WTC11 (cell line): ENCODE measurements around the gene TFEB. TPM values are rescaled to one million over a fixed set of nuclear protein-coding genes. Genes with fewer than 3 reads are reported as not detected.
A peak's percentile ranks its signal among the peaks of the same experiment; 100 is the strongest.

Source experiments
- ETV6 ChIP-seq: sonication (generic); formaldehyde crosslinking; IDR thresholded peaks from 2 replicates; pipeline ENCODE4 v1.8.1; 2022; ENCODE audit warnings: mild to moderate bottlenecking, missing genetic modification reagents
- FOXK1 ChIP-seq: sonication (generic); formaldehyde crosslinking; IDR thresholded peaks from 2 replicates; pipeline ENCODE4 v1.8.0; 2022; ENCODE audit warnings: mild to moderate bottlenecking, moderate library complexity, missing genetic modification reagents
- JAZF1 ChIP-seq: fragments of 250-450 bp; sonication (Bioruptor Pico); IDR thresholded peaks from 2 replicates; pipeline ENCODE4 v1.9.0; 2021; ENCODE audit warnings: moderate library complexity, mild to moderate bottlenecking, inconsistent platforms
- PRRX2 ChIP-seq: fragments of 250-450 bp; sonication (Bioruptor Pico); IDR thresholded peaks from 2 replicates; pipeline ENCODE4 v1.8.0; 2021; ENCODE audit warnings: mild to moderate bottlenecking
- ZBTB21 ChIP-seq: sonication (generic); formaldehyde crosslinking; IDR thresholded peaks from 2 replicates; pipeline ENCODE4 v1.8.1; 2023; ENCODE audit warnings: mild to moderate bottlenecking, missing genetic modification reagents, borderline replicate concordance
- ZNF423 ChIP-seq: fragments of 250-450 bp; sonication (Bioruptor Pico); IDR thresholded peaks from 2 replicates; pipeline ENCODE4 v2.1.2; 2022; ENCODE audit warnings: mild to moderate bottlenecking, moderate library complexity
- total RNA-seq: library from RNA; stranded (reverse); gene quantifications from 3 replicates; pipeline ENCODE4 v1.2.3, GENCODE V29; 2021
- TF ChIP-seq, protein P1 (sequence below): sonication (generic); formaldehyde crosslinking; IDR thresholded peaks from 2 replicates; pipeline ENCODE4 v1.8.0; 2023; ENCODE audit warnings: mild to moderate bottlenecking, missing genetic modification reagents
- TF ChIP-seq, protein P2 (sequence below): sonication (generic); formaldehyde crosslinking; IDR thresholded peaks from 2 replicates; pipeline ENCODE4 v1.8.1; 2022; ENCODE audit warnings: low read depth, missing genetic modification reagents, borderline replicate concordance
- TF ChIP-seq, protein P3 (sequence below): sonication (generic); formaldehyde crosslinking; IDR thresholded peaks from 2 replicates; pipeline ENCODE4 v1.8.1; 2023; ENCODE audit warnings: mild to moderate bottlenecking, moderate library complexity, missing genetic modification reagents
- TF ChIP-seq, protein P4 (sequence below): sonication (generic); formaldehyde crosslinking; IDR thresholded peaks from 2 replicates; pipeline ENCODE4 v1.8.0; 2022; ENCODE audit warnings: missing genetic modification reagents
- TF ChIP-seq, protein P5 (sequence below): sonication (generic); formaldehyde crosslinking; IDR thresholded peaks from 2 replicates; pipeline ENCODE4 v1.8.0; 2023; ENCODE audit warnings: missing genetic modification reagents, mild to moderate bottlenecking, borderline replicate concordance
- TF ChIP-seq, protein P6 (sequence below): fragments of 250-450 bp; sonication (Bioruptor Pico); IDR thresholded peaks from 2 replicates; pipeline ENCODE4 v1.9.0; 2021; ENCODE audit warnings: moderate library complexity, mild to moderate bottlenecking, inconsistent platforms, borderline replicate concordance

The TFEB gene
- total RNA-seq, 1 experiment from 2014 or later: 3.9 TPM

DNA sequence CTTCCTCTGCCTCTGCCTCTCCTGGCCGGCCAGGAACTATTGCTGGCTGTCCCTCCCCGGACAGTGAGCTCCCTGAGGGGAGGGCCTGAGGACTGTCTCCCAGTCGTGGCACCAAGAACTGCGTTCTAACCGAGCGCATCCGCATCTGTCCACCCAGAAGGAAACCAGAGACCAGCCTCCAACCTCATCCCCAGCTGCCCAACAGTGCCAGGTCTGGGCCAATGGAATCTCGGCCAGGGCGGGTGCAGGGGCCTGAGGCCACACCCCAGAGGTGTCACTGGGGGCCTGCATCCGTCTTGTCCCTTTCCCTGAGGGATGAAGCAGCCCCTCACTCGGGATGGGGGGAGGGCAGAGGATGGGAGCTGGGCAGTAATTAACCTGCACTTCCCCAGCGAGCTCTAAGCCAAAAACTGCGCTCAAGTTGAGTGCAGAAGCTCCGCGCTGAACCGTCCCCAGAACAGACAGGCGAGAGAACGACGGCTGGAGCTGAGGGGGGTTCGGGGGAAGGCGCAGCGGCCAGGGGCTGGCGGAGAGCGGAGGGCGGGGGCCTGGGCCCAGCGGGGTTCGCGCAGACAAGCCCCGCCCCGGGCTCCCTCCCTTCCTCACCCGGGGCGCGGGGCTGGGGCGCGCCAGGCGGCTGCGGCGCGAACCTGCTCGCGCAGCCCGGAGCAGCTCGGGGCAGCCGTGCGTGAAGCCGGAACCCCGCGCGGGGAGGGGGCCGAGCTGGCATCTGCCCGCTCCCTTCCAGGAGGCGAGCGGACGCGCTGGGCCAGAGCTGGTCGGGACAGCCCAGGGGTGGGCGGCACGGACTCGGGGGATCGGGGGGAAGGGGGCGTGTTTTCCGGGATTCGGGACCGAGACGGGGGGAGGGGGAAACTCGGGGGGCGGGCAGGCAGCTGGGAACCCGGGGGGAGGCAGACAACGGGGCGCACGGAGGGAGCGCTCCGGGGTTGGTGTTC lies 1.4 kb downstream of the TFEB start (continued):
- TF ChIP-seq, protein P1, sequence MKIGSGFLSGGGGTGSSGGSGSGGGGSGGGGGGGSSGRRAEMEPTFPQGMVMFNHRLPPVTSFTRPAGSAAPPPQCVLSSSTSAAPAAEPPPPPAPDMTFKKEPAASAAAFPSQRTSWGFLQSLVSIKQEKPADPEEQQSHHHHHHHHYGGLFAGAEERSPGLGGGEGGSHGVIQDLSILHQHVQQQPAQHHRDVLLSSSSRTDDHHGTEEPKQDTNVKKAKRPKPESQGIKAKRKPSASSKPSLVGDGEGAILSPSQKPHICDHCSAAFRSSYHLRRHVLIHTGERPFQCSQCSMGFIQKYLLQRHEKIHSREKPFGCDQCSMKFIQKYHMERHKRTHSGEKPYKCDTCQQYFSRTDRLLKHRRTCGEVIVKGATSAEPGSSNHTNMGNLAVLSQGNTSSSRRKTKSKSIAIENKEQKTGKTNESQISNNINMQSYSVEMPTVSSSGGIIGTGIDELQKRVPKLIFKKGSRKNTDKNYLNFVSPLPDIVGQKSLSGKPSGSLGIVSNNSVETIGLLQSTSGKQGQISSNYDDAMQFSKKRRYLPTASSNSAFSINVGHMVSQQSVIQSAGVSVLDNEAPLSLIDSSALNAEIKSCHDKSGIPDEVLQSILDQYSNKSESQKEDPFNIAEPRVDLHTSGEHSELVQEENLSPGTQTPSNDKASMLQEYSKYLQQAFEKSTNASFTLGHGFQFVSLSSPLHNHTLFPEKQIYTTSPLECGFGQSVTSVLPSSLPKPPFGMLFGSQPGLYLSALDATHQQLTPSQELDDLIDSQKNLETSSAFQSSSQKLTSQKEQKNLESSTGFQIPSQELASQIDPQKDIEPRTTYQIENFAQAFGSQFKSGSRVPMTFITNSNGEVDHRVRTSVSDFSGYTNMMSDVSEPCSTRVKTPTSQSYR (CRISPR knock-in tag): no peak
- TF ChIP-seq, protein P2, sequence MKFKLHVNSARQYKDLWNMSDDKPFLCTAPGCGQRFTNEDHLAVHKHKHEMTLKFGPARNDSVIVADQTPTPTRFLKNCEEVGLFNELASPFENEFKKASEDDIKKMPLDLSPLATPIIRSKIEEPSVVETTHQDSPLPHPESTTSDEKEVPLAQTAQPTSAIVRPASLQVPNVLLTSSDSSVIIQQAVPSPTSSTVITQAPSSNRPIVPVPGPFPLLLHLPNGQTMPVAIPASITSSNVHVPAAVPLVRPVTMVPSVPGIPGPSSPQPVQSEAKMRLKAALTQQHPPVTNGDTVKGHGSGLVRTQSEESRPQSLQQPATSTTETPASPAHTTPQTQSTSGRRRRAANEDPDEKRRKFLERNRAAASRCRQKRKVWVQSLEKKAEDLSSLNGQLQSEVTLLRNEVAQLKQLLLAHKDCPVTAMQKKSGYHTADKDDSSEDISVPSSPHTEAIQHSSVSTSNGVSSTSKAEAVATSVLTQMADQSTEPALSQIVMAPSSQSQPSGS (CRISPR knock-in tag): no peak
- TF ChIP-seq, protein P3, sequence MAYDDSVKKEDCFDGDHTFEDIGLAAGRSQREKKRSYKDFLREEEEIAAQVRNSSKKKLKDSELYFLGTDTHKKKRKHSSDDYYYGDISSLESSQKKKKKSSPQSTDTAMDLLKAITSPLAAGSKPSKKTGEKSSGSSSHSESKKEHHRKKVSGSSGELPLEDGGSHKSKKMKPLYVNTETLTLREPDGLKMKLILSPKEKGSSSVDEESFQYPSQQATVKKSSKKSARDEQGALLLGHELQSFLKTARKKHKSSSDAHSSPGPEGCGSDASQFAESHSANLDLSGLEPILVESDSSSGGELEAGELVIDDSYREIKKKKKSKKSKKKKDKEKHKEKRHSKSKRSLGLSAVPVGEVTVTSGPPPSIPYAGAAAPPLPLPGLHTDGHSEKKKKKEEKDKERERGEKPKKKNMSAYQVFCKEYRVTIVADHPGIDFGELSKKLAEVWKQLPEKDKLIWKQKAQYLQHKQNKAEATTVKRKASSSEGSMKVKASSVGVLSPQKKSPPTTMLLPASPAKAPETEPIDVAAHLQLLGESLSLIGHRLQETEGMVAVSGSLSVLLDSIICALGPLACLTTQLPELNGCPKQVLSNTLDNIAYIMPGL (CRISPR knock-in tag): peak; percentile 47; the same call in 1 of the 2 replicates
- no peak for TF ChIP-seq FOXK1 (CRISPR knock-in tag)
- TF ChIP-seq, protein P4, sequence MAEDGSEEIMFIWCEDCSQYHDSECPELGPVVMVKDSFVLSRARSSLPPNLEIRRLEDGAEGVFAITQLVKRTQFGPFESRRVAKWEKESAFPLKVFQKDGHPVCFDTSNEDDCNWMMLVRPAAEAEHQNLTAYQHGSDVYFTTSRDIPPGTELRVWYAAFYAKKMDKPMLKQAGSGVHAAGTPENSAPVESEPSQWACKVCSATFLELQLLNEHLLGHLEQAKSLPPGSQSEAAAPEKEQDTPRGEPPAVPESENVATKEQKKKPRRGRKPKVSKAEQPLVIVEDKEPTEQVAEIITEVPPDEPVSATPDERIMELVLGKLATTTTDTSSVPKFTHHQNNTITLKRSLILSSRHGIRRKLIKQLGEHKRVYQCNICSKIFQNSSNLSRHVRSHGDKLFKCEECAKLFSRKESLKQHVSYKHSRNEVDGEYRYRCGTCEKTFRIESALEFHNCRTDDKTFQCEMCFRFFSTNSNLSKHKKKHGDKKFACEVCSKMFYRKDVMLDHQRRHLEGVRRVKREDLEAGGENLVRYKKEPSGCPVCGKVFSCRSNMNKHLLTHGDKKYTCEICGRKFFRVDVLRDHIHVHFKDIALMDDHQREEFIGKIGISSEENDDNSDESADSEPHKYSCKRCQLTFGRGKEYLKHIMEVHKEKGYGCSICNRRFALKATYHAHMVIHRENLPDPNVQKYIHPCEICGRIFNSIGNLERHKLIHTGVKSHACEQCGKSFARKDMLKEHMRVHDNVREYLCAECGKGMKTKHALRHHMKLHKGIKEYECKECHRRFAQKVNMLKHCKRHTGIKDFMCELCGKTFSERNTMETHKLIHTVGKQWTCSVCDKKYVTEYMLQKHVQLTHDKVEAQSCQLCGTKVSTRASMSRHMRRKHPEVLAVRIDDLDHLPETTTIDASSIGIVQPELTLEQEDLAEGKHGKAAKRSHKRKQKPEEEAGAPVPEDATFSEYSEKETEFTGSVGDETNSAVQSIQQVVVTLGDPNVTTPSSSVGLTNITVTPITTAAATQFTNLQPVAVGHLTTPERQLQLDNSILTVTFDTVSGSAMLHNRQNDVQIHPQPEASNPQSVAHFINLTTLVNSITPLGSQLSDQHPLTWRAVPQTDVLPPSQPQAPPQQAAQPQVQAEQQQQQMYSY (CRISPR knock-in tag): no peak
- TF ChIP-seq ETV6 (CRISPR knock-in tag): no peak
- TF ChIP-seq, protein P5, sequence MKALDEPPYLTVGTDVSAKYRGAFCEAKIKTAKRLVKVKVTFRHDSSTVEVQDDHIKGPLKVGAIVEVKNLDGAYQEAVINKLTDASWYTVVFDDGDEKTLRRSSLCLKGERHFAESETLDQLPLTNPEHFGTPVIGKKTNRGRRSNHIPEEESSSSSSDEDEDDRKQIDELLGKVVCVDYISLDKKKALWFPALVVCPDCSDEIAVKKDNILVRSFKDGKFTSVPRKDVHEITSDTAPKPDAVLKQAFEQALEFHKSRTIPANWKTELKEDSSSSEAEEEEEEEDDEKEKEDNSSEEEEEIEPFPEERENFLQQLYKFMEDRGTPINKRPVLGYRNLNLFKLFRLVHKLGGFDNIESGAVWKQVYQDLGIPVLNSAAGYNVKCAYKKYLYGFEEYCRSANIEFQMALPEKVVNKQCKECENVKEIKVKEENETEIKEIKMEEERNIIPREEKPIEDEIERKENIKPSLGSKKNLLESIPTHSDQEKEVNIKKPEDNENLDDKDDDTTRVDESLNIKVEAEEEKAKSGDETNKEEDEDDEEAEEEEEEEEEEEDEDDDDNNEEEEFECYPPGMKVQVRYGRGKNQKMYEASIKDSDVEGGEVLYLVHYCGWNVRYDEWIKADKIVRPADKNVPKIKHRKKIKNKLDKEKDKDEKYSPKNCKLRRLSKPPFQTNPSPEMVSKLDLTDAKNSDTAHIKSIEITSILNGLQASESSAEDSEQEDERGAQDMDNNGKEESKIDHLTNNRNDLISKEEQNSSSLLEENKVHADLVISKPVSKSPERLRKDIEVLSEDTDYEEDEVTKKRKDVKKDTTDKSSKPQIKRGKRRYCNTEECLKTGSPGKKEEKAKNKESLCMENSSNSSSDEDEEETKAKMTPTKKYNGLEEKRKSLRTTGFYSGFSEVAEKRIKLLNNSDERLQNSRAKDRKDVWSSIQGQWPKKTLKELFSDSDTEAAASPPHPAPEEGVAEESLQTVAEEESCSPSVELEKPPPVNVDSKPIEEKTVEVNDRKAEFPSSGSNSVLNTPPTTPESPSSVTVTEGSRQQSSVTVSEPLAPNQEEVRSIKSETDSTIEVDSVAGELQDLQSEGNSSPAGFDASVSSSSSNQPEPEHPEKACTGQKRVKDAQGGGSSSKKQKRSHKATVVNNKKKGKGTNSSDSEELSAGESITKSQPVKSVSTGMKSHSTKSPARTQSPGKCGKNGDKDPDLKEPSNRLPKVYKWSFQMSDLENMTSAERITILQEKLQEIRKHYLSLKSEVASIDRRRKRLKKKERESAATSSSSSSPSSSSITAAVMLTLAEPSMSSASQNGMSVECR: peak; percentile 72; the same call in 1 of the 2 replicates
- TF ChIP-seq ZBTB21: no peak
- peak; percentile 76 for TF ChIP-seq ZNF423
- no peak for TF ChIP-seq JAZF1 (CRISPR knock-in tag)
- TF ChIP-seq, protein P6, sequence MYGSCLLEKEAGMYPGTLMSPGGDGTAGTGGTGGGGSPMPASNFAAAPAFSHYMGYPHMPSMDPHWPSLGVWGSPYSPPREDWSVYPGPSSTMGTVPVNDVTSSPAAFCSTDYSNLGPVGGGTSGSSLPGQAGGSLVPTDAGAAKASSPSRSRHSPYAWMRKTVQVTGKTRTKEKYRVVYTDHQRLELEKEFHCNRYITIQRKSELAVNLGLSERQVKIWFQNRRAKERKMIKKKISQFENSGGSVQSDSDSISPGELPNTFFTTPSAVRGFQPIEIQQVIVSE: no peak
- no peak for TF ChIP-seq PRRX2 (CRISPR knock-in tag)
